ENCODE data around the gene AKAP6. TPM values are rescaled to one million over a fixed set of nuclear protein-coding genes. Genes with fewer than 3 reads are reported as not detected.
"Not testable (repeated sequence)": the region's sequence is repeated elsewhere in the genome, so short reads cannot be mapped to it uniquely, and the experiment has no call there.

Gene AKAP6
- total and polyA plus RNA-seq, 2 of the 8 experiments (the other 6 are each of a cell fraction or from before 2014, with no cell fraction given), result 0.09 to 0.89 TPM

DNA sequence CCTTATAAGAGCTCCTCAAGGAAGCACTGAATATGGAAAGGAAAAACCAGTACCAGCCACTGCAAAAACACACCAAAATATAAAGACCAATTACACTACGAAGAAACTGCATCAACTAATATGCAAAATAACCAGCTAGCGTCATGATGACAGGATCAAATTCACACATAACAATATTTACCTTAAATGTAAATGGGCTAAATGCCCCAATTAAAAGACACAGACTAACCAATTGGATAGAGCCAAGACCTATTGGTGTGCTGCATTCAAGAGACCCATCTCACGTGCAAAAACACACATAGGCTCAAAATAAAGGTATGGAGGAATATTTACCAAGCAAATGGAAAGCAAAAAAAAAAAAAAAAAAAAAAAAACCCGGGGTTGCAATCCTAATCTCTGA, 133.5 kb downstream of the AKAP6 start:
- H3K9ac ChIP-seq (replicated peaks in 1 of 4; ENCODE audit: extremely low read depth in 1 of 4, low read depth in 3 of 4, low read length in 3 of 4); H3K27ac ChIP-seq (ENCODE audit: low read depth, low read length); H3K27me3 ChIP-seq (replicated peaks in 1 of 4; ENCODE audit: control insufficient read depth in 3 of 4, extremely low read depth in 1 of 4, insufficient read depth in 3 of 4, low read length in 3 of 4); H3K4me2 ChIP-seq (ENCODE audit: insufficient read depth in 1 of 2, low read depth in 2 of 2, low read length in 2 of 2); H2BK20ac ChIP-seq (ENCODE audit: low read length); H2AFZ ChIP-seq (ENCODE audit: low read length); H3K4me3 ChIP-seq (ENCODE audit: extremely low read depth in 1 of 4, insufficient read depth in 2 of 4, low read depth in 3 of 4, low read length in 4 of 4); H3K18ac ChIP-seq (ENCODE audit: extremely low read depth, low read length); H3K79me1 ChIP-seq (ENCODE audit: low read depth, low read length); H2AK5ac ChIP-seq (ENCODE audit: low read depth, low read length); H2BK120ac ChIP-seq (replicated peaks; ENCODE audit: low read depth, low read length); H3K4me1 ChIP-seq (replicated peaks in 1 of 4; ENCODE audit: control insufficient read depth in 3 of 4, insufficient read depth in 4 of 4, low read length in 3 of 4); H3K36me3 ChIP-seq (ENCODE audit: control insufficient read depth in 2 of 4, insufficient read depth in 4 of 4, low read length in 3 of 4); H3K4ac ChIP-seq (replicated peaks; ENCODE audit: insufficient read length, low read depth, low read length); H3K79me2 ChIP-seq (ENCODE audit: control insufficient read depth in 1 of 2, insufficient read depth in 2 of 2, low read length in 2 of 2); H2BK12ac ChIP-seq (ENCODE audit: low read depth, low read length); H2BK5ac ChIP-seq (ENCODE audit: low read depth, low read length); H3K9me3 ChIP-seq (ENCODE audit: insufficient read depth in 2 of 2, low read depth in 1 of 2, low read length in 1 of 2); FAIRE-seq; H4K91ac ChIP-seq (replicated peaks; ENCODE audit: insufficient read length, low read length); H4K5ac ChIP-seq (ENCODE audit: insufficient read length, low read depth, low read length); H3K23ac ChIP-seq (ENCODE audit: insufficient read length); H3K23me2 ChIP-seq (ENCODE audit: low read depth, low read length); H3K56ac ChIP-seq (replicated peaks; ENCODE audit: insufficient read length, low read depth, low read length); H4K20me1 ChIP-seq (replicated peaks in 1 of 2; ENCODE audit: control insufficient read depth in 1 of 2, insufficient read depth in 2 of 2, low read length in 2 of 2); H3K14ac ChIP-seq (ENCODE audit: insufficient read length); H2BK15ac ChIP-seq (ENCODE audit: low read length); DNase-seq (ENCODE audit: low read depth in 1 of 2, low spot score in 2 of 2); H4K8ac ChIP-seq (ENCODE audit: extremely low read depth, insufficient read depth, low read length); POLR2A ChIA-PET (ENCODE audit: partially characterized antibody): not testable (repeated sequence)
- WGBS, 2 experiments (ENCODE audit: extremely low coverage in 1 of 2, insufficient coverage in 1 of 2, insufficient read length in 1 of 2, insufficient replicate concordance in 2 of 2, low coverage in 1 of 2, low lambda C conversion rate in 2 of 2, missing lambda C conversion rate in 1 of 2), result 93% methylated on average over 3 of the region's 4 CpGs; no CpG with 5 or more reads in 1 of the 2 experiments
- CTCF ChIA-PET (ENCODE audit: partially characterized antibody), result interaction anchor here (1.5 kb wide), 1 partner anchor 10 kb away, joined by 4 read pairs; no protein-coding TSS in a partner anchor
